GM12878 (cell line): ENCODE results near the gene CDC25A. TPM values are rescaled to one million over a fixed set of nuclear protein-coding genes. Genes with fewer than 3 reads are reported as not detected.

Source experiments
- ATAC-seq: fragments of 200-7000 bp; cut with Tn5 transposase; 3 replicates; pipeline ENCODE4 v1.9.1; 2020; ENCODE audit warnings: mild to moderate bottlenecking, moderate library complexity
- BruUV-seq: library from RNA; stranded (reverse); fragments of 400-500 nt; replicated peaks from 2 replicates; lab custom pipeline; 2021; lab: Mats Ljungman, UMichigan
- CTCF ChIA-PET: fragments of 300-600 bp; sonication (Branson Sonifier 250); formaldehyde crosslinking; extraction: SDS; loops from one replicate; lab custom pipeline; 2021; ENCODE audit warnings: inconsistent platforms; lab: Yijun Ruan, JAX
- POLR2A ChIA-PET: fragments of 350-600 bp; formaldehyde crosslinking; extraction: SDS; loops from one replicate; lab custom pipeline; 2021; ENCODE audit warnings: inconsistent platforms; lab: Charles Lee
- RAD21 ChIA-PET: fragments of 300-600 bp; sonication (Branson Sonifier 250); formaldehyde crosslinking; loops from one replicate; lab custom pipeline; 2023; ENCODE audit warnings: antibody characterized with exemption; ENCODE audit not compliant: unreplicated experiment; lab: Charles Lee
- SMC1A ChIA-PET: fragments of 300-600 bp; sonication (Branson Sonifier 250); formaldehyde crosslinking; loops from one replicate; lab custom pipeline; 2023; ENCODE audit not compliant: unreplicated experiment, uncharacterized antibody; lab: Charles Lee
- DNase-seq: peaks from one replicate; pipeline ENCODE4 v3.0.0-alpha.2; 2011; ENCODE audit warnings: low read depth, low spot score
- FAIRE-seq: peaks from 3 replicates; lab custom pipeline; 2011; peaks lifted over from hg19 to GRCh38; lab: Jason Lieb, UNC
- H2AFZ ChIP-seq: 2 replicates; pipeline ENCODE4 v1.6.0; 2011; ENCODE audit warnings: low read depth, low read length, control low read depth; ENCODE audit not compliant: control insufficient read depth
- H3K27ac ChIP-seq: 2 replicates; pipeline ENCODE4 v1.5.1; 2011; ENCODE audit warnings: control low read depth; ENCODE audit not compliant: control insufficient read depth, insufficient read depth
- H3K27me3 ChIP-seq, 2 experiments: replicated peaks in 1 of 2; 2 replicates each; pipeline versions ENCODE4 v1.6.0 to v1.6.1; 2011; ENCODE audit warnings: low read length in 1 of 2; ENCODE audit not compliant: control insufficient read depth in 2 of 2, insufficient read depth in 2 of 2
- H3K36me3 ChIP-seq, 2 experiments: 2 replicates each; pipeline ENCODE4 v1.5.1; 2011; ENCODE audit warnings: low read length in 1 of 2; ENCODE audit not compliant: control insufficient read depth in 2 of 2, insufficient read depth in 2 of 2
- H3K4me1 ChIP-seq: 2 replicates; pipeline ENCODE4 v1.6.1; 2011; ENCODE audit warnings: mild to moderate bottlenecking, low read length, moderate library complexity, mixed read lengths; ENCODE audit not compliant: control insufficient read depth, insufficient read depth
- H3K4me2 ChIP-seq: 2 replicates; pipeline ENCODE4 v1.6.0; 2011; ENCODE audit warnings: control low read depth; ENCODE audit not compliant: control insufficient read depth, insufficient read depth
- H3K4me3 ChIP-seq: fragments of 200-600 bp; sonication (generic); 2 replicates; pipeline ENCODE4 v1.5.1; 2016
- H3K79me2 ChIP-seq: 2 replicates; pipeline ENCODE4 v1.6.0; 2011; ENCODE audit warnings: low read length; ENCODE audit not compliant: control insufficient read depth, insufficient read depth
- H3K9ac ChIP-seq: 2 replicates; pipeline ENCODE4 v1.8.0; 2011; ENCODE audit warnings: low read length, control low read depth, mixed read lengths; ENCODE audit not compliant: control insufficient read depth, insufficient read depth
- H3K9me3 ChIP-seq: replicated peaks from 3 replicates; pipeline ENCODE4 v1.5.1; 2011; ENCODE audit warnings: mild to moderate bottlenecking, low read length; ENCODE audit not compliant: control insufficient read depth, insufficient read depth
- H4K20me1 ChIP-seq: 2 replicates; pipeline ENCODE4 v1.6.0; 2011; ENCODE audit not compliant: control insufficient read depth, insufficient read depth
- BCL3 ChIP-seq: IDR thresholded peaks from 2 replicates; pipeline ENCODE4 v1.6.1; 2011; ENCODE audit warnings: borderline replicate concordance, low read depth, mild to moderate bottlenecking, moderate library complexity, low read length; ENCODE audit not compliant: insufficient read depth, poor library complexity, severe bottlenecking
- DPF2 ChIP-seq: fragments of 450-650 bp; IDR thresholded peaks from 2 replicates; pipeline ENCODE4 v1.6.1; 2017; ENCODE audit warnings: mild to moderate bottlenecking
- E2F8 ChIP-seq: fragments of 450-650 bp; IDR thresholded peaks from 2 replicates; pipeline ENCODE4 v1.6.1; 2018; ENCODE audit warnings: mild to moderate bottlenecking, low read depth, moderate library complexity; ENCODE audit not compliant: partially characterized antibody
- HDAC6 ChIP-seq: fragments of 200-600 bp; sonication (generic); IDR thresholded peaks from one replicate; pipeline ENCODE4 v1.8.0; 2017; ENCODE audit warnings: antibody characterized with exemption; ENCODE audit not compliant: unreplicated experiment
- MAX ChIP-seq: IDR thresholded peaks from 2 replicates; pipeline ENCODE4 v1.6.1; 2012; ENCODE audit warnings: low read depth, low read length, improper control_type of control experiment
- MEF2A ChIP-seq: IDR thresholded peaks from 2 replicates; pipeline ENCODE4 v1.6.1; 2011; ENCODE audit warnings: low read depth, mild to moderate bottlenecking, low read length, moderate library complexity; ENCODE audit not compliant: insufficient read depth
- PML ChIP-seq: IDR thresholded peaks from 2 replicates; pipeline ENCODE4 v1.6.1; 2012; ENCODE audit warnings: low read length, inconsistent platforms
- POLR2AphosphoS5 ChIP-seq: IDR thresholded peaks from 2 replicates; pipeline ENCODE4 v1.6.1; 2011; ENCODE audit warnings: mild to moderate bottlenecking, low read length, inconsistent platforms
- RELB ChIP-seq: fragments of 450-650 bp; IDR thresholded peaks from 2 replicates; pipeline ENCODE4 v1.6.1; 2017; ENCODE audit warnings: low read depth, mild to moderate bottlenecking, moderate library complexity
- SUZ12 ChIP-seq: fragments of 200-600 bp; sonication (generic); IDR thresholded peaks from one replicate; pipeline ENCODE4 v1.6.1; 2018; ENCODE audit warnings: antibody characterized with exemption, mild to moderate bottlenecking; ENCODE audit not compliant: unreplicated experiment
- TCF7 ChIP-seq: IDR thresholded peaks from 2 replicates; pipeline ENCODE4 v1.6.1; 2014; ENCODE audit warnings: antibody characterized with exemption, borderline replicate concordance
- WGBS: methylation state at CpG from one replicate; pipeline ENCODE4 v1.1.6; 2016; ENCODE audit warnings: low lambda C conversion rate; ENCODE audit not compliant: insufficient replicate concordance, insufficient coverage; ENCODE audit errors: missing lambda C conversion rate; 5-methylcytosine and 5-hydroxymethylcytosine counted together
- in situ Hi-C: fragments of 300-500 bp; cut with MboI; formaldehyde crosslinking; loops from 9 replicates; pipeline ENCODE4 v1.14.3; 2018; ENCODE audit warnings: mixed read lengths
- intact Hi-C: fragments of 100-400 bp; cut with micrococcal nuclease; formaldehyde crosslinking; loops from one replicate; pipeline ENCODE4 v1.14.2; 2022; ENCODE audit not compliant: unreplicated experiment
- polyA plus RNA-seq, 11 experiments: library from polyadenylated mRNA; depleted of rRNA in 4 of 11; unstranded in 6 of 11; stranded (reverse) in 5 of 11; fragments of >200 nt; fragmentation: Nextera tagmentation in 4 of 11; fragmentation: Illumina TruSeq in 1 of 11; extraction: Ambion mirVana in 4 of 11; extraction: Trizol in 1 of 11; gene quantifications; 1 replicate in 1 of 11; 2 replicates in 10 of 11; pipeline versions ENCODE4 v1.2.1 to v1.2.3, GENCODE V29; 2011 to 2016; ENCODE audit warnings: inconsistent platforms in 2 of 11, missing spikeins in 2 of 11, low read depth in 1 of 11
- total RNA-seq, 4 experiments: library from RNA; depleted of rRNA in 3 of 4; stranded (reverse); fragments of >200 nt in 3 of 4; fragmentation: Illumina TruSeq in 1 of 4; extraction: Trizol in 1 of 4; gene quantifications; 2 replicates each; pipeline versions ENCODE4 v1.2.1 to v1.2.3, GENCODE V29; 2013 to 2021

CDC25A gene
- total and polyA plus RNA-seq, 10 of the 15 experiments (the other 5 are each of a cell fraction or from before 2014, with no cell fraction given): 2.9 to 36.6 (median 26.9) TPM

- no peak for TF ChIP-seq TCF7
- TF ChIP-seq RELB: no peak
- no peak for TF ChIP-seq SUZ12
- no peak for TF ChIP-seq DPF2
- no peaks in the 10 kb centered on the region for H3K79me2 ChIP-seq
- ChIA-PET POLR2A (no interaction called here), RAD21 (interaction anchor here (0.6 to 0.8 kb wide), 2 partner anchors 23 to 65 kb away, joined by 3 read pairs; no protein-coding TSS in a partner anchor), CTCF (no interaction called here), SMC1A (no interaction called here)
- no peaks in the 10 kb centered on the region for H4K20me1 ChIP-seq
- no peak overlapping the region for H3K4me2 ChIP-seq
- no peaks in the 10 kb centered on the region for H3K27me3 ChIP-seq
- H2AFZ ChIP-seq: no peak overlapping the region
- BruUV-seq: no TSS peak
- H3K4me1 ChIP-seq: no peaks in the 10 kb centered on the region
- no peaks in the 10 kb centered on the region for H3K9me3 ChIP-seq
- DNase-seq (no peak), FAIRE-seq (no peak), ATAC-seq (no peak)
- 42% methylated on average over 5 of the region's 5 CpGs for WGBS
- no peak overlapping the region for H3K27ac ChIP-seq
- intact Hi-C loops: no loop called here
- no peak overlapping the region for H3K9ac ChIP-seq
- in situ Hi-C loops: no loop called here
- H3K4me3 ChIP-seq: no peak overlapping the region
- H3K36me3 ChIP-seq: no peaks in the 10 kb centered on the region
These were observed 27.7 kb upstream of the CDC25A start for GRCh38 chr3:48215876-48216275.

GRCh38 chr3:48215466-48215865 is 27.2 kb upstream of the CDC25A start:
- H3K27ac ChIP-seq: no peak overlapping the region
- no peaks in the 10 kb centered on the region for H3K79me2 ChIP-seq
- H3K4me3 ChIP-seq: no peak overlapping the region
- H3K9ac ChIP-seq: no peak overlapping the region
- ChIA-PET SMC1A (no interaction called here), POLR2A (no interaction called here), RAD21 (no interaction called here), CTCF (no interaction called here)
- no peaks in the 10 kb centered on the region for H3K4me1 ChIP-seq
- no peaks in the 10 kb centered on the region for H4K20me1 ChIP-seq
- ATAC-seq (no peak), DNase-seq (no peak), FAIRE-seq (no peak)
- H3K27me3 ChIP-seq: no peaks in the 10 kb centered on the region
- H3K4me2 ChIP-seq: no peak overlapping the region
- 27% methylated on average over 4 of the region's 4 CpGs for WGBS
- in situ Hi-C loops (no loop called here), intact Hi-C loops (no loop called here)
- BruUV-seq: no TSS peak
- no peak overlapping the region for H2AFZ ChIP-seq
- no peaks in the 10 kb centered on the region for H3K9me3 ChIP-seq
- H3K36me3 ChIP-seq: no peaks in the 10 kb centered on the region
- TF ChIP-seq PML (no peak), BCL3 (no peak), MAX (no peak), HDAC6 (no peak), MEF2A (no peak), E2F8 (no peak), POLR2AphosphoS5 (no peak)
